Stimulated activated CD4-positive, alpha-beta T cell treated with anti-CD3 and anti-CD28 coated beads, Interleukin-4, amount 100 ng/mL, for 4 hours (primary cell): ENCODE data around the gene POMT1.
"Not testable (repeated sequence)": the region's sequence is repeated elsewhere in the genome, so short reads cannot be mapped to it uniquely, and the experiment has no call there.

Source experiments
- DNase-seq, 2 experiments: peaks; one replicate each; pipeline ENCODE4 v3.0.0-alpha.2; 2020

Gene POMT1

DNA sequence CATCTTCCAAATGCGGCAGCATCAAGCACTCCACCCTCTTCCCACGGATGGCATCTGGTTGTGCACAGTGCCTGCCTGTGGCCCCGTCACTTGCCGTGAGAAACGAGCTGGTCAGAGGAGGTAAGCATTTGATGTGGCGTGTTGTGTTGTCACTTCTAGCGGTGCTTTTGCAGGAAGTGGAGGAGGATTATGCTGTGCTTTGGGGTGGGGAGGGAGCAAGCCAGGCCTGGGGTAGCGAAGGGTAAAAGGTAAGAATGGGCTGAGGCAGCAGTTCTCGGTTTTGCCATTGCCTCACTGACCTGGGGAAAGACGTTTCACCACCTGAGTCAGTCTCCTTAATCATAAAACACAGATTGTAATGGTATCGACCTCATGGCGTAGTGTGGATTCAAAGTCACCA, 2.3 kb upstream of the POMT1 start:
- peak; percentile 41 to 72 for DNase-seq

DNA sequence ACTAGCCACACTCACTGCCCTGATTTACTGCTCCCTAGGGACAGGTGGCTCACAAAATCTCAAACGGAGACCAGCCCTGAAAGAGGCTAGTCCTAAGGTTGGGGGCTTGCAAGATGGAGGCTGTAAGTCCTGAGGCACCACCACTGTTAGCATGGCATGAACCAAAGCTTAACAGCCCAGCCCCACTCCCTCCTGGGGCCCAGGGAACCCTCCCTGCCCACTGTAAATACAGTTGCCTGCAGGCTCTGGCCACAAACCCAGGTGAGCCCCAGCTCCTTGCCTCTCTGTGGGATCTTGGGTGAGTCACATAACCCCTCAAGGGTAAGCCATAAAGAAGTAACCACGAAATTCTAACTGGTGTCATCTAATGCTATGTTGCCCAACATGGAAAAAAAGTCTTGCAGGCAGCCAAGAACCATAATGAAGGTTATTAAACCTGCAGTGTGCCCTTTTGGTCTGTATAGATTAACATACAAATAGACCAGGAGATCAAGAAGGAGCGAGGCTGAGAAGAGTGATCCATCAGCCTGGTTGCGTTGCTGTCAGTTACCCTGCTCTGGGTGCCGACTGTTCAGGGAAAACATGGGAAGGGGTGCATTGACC, 1.7 kb upstream of the POMT1 start:
- peak; percentile 23 to 55 for DNase-seq

DNA sequence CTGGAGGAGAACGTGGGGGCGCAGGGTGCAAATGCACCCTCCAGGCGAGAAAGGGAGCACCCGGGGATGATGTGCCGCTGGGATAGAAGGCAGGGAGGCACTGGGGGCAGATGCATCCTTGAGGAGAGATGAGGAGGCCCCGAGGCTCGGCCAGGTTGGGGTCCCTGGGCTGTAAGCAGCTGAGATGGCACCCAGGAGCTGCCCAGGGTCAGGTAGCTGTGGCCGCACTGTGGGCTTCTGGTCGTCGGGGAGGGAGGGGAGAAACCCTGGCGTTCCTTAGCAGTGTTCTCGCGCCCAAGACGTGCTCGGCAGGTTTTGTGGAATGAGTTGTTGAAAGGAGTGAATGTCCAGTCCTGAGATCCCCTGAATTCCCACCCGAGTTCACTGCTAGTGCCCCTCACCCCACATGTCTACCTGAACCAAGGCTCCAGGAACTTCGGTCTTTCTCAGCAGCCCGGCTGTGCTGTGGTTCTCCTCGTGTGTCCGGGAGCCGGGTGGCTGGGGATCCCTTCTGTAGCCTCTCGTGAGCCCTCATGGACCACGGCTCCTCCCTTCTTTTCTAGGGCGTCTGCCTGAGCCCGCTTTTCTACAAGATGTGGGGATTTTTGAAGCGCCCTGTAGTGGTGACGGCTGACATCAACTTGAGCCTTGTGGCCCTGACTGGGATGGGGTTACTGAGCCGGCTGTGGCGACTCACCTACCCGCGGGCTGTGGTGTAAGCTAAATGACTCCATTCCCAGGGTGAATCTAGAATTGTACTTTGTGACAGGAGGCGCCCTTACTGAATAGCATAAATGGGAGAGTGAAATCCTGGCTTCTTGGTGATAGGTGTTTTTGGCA, 1.1 kb downstream of the POMT1 start:
- peak; percentile 35 to 44 for DNase-seq

DNA sequence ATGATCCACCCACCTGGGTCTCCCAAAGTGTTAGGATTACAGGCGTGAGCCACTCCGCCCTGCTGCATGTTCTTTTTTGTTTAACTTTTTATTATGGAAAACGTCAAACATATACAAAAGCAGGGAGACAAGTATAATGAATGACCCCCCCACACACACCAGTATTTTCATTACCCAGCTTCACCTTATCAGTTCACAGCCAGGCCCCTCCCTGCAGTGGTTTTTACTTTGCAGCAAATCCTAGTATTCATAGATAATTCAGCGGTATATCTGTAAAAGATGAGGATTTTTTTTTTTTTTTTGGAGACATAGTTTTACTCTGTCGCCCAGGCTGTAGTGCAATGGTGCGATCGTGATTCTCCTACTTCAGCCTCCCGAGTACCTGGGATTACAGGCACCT, 2.3 kb downstream of the POMT1 start:
- DNase-seq, result no peak

GRCh38 chr9:131511416-131511815, 8.7 kb downstream of the POMT1 start:
- no peak for DNase-seq

DNA sequence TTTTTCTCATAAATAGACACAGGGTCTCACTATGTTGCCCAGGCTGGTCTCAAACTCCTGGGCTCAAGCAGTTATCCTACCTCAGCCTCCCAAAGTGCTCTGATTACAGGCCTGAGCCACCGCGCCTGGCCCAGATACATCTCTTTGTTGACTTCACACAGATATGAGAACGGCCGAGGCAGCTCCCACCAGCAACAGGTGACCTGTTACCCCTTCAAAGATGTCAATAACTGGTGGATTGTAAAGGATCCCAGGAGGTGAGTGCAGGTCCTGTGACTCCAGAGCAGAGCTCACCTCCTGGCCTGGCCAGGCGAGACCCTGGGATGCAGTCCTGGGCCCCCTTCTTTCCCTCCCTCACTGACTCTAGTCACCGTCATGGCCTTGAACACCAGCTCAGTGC, 9.2 kb downstream of the POMT1 start:
- DNase-seq, result no peak

DNA sequence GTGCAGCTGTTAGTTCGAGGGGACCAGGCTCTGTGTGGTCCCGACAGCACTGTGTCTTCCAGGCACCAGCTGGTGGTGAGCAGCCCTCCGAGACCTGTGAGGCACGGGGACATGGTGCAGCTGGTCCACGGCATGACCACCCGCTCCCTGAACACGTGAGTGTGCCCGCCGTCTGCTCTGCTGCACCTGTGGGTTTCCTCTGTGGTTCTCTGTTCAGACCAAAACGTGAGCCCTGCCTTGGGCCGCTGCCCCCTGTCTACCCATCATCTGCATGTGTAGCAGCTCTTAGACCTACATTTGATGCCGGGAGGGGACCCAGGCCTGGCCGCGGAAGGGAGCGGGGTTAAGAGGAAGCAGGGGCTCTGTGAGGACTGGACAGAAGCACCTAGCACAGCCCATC, 10.5 kb downstream of the POMT1 start:
- no peak for DNase-seq

DNA sequence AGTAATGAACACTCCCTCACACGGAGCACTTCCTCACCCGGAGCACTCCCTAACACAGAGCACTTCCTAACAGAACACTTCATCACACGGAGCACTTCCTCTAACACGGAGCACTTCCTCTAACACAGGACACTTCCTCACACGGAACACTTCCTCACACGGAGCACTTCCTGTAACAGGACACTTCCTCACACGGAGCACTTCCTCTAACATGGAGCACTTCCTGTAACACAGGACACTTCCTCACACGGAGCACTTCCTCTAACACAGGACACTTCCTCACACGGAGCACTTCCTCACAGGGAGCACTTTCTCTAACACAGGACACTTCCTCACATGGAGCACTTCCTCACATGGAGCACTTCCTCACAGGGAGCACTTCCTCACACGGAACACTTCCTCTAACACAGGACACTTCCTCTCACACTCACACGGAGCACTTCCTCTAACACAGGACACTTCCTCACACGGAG, 12.9 kb downstream of the POMT1 start:
- not testable (repeated sequence) for DNase-seq

GRCh38 chr9:131516100-131516499, 13.4 kb downstream of the POMT1 start:
- no peak for DNase-seq

DNA sequence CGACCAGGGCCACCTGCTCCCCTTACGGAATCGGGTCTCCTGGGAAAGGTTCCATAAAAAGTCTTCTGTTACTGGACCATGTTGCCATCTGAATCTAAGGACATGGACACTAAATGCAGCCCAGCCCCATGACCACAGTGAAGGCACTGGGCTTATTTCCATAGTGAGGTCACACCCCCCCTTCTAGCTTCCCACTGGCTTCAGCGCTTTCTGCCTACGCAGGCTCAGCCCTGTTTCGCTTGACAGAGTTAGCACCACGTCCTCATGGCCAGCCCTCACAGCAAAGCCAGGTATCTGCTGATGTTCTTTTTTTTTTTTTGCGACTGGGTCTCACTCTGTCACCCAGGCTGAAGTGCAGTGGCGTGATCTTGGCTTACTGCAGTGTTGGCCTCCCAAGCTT, 14.2 kb downstream of the POMT1 start:
- no peak for DNase-seq

GRCh38 chr9:131517761-131518190, 15.1 kb downstream of the POMT1 start:
- no peak for DNase-seq

DNA sequence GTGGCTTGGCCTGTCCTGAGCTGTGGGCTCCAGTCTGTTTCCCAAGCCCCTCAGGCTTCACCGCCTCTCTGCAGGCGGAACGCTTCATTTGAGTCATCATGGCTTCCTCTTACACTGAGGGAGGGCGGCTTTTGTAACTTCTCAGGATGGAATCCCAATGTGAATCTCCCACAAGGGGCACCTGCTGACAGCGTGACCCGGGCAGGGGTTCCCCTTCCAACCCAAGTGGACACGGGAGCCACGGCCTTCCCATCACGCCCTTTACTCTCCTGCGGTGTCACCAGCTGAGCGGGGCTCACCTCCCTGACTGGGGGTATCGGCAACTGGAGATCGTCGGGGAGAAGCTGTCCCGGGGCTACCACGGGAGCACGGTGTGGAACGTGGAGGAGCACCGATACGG, 15.8 kb downstream of the POMT1 start:
- no peak for DNase-seq

GRCh38 chr9:131520503-131520902, 17.8 kb downstream of the POMT1 start:
- no peak for DNase-seq

- DNase-seq, result no peak
These were observed 18.5 kb downstream of the POMT1 start for GRCh38 chr9:131521203-131521602.

DNA sequence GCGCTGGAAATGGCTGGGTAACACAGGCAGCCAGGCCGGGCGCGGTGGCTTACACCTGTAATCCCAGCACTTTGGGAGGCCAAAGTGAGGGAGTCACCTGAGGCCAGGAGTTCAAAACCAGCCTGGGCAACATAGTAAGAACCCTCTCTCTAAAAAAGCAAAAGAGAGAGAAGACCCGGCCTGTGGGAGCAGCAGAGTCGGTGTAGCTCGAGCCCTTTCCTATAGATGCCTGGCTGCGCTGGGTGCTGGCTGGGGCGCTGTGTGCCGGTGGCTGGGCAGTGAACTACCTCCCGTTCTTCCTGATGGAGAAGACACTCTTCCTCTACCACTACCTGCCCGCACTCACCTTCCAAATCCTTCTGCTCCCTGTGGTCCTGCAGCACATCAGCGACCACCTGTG, 19.1 kb downstream of the POMT1 start:
- no peak for DNase-seq

DNA sequence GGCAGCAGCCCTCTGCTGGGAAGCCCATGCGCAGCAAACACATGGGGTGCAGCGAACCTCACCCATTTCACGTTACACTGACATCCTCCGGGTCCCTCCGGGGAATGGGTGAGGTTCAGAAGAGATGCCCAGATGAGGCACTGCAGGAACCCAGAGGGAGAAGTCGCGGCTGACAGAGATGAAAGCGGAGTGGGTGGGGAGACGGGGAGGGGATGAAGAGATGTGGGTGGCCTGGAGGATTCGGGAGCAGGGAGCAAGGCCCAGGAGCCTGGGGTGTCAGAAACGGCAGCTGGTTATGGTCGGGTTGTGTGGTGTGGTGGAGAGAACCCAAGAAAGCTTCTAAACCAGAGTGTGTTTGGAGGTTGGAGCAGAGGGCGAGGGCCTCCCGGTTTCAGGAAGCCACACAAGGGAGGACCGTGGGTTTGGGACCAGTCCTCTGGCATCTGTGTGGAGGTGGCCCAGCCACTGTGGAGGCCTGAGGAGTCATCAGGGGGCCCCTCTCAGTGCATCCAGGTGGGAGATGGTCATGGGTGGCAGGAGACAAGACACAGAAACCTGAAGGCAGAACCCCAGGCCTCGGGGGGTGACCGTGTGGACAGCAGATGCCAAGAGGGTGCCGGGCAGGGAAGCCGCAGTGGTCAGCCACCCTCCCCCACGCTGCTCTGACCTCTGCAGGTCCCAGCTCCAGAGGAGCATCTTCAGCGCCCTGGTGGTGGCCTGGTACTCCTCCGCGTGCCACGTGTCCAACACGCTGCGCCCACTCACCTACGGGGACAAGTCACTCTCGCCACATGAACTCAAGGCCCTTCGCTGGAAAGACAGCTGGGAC, 19.8 kb downstream of the POMT1 start:
- no peak for DNase-seq

DNA sequence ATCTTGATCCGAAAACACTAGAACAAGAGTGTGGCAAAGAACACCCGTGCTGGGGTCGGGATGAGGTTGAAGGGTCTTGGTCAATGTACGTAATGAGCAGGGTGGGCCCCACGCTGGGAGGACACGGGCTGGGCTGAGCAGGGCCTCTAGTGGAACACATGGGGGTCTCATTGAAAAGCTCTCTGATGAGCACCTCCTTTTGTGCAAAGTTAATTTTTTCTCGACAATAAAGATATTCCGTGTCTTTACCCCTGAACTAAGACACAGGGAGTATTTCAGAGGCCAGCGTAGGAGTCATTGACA, 20.3 kb downstream of the POMT1 start:
- no peak for DNase-seq

- no peak for DNase-seq
These were observed 21.0 kb downstream of the POMT1 start for GRCh38 chr9:131523451-131524435.

- DNase-seq, result no peak
These were observed 22.1 kb downstream of the POMT1 start for GRCh38 chr9:131524665-131525315.

GRCh38 chr9:131525643-131526565, 23.2 kb downstream of the POMT1 start:
- no peak for DNase-seq

DNA sequence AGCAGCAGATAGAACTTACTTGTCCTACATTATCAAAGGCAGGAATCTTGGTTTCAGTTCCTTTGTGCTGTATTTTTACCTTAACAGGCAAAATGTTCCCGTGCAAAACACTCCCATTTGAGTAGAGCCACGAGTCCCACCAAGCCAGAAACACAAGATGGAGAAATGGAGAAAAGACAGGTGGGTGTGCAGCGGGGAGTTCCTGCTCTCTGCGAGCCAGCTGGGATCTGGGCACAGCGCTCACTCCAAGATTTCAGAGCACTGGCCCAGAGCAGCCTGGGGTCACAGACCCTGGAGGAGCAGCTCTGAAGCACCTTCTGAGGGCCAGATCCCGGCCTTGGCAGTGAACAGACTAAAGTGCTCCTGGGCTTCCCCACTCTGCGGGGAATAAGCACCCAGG, 25.5 kb downstream of the POMT1 start:
- no peak for DNase-seq
